Neural progenitor cell (in vitro differentiated cells): ENCODE results near the gene CTXND1. TPM values are rescaled to one million over a fixed set of nuclear protein-coding genes. Genes with fewer than 3 reads are reported as not detected.

Source experiments
- DNase-seq: peaks from one replicate; pipeline ENCODE4 v3.0.0-alpha.2; 2016; ENCODE audit warnings: low spot score
- H2AFZ ChIP-seq: fragments of 200-600 bp; sonication (generic); replicated peaks from 2 replicates; pipeline ENCODE4 v1.6.1; 2016; ENCODE audit warnings: antibody characterized with exemption
- H3F3A ChIP-seq: fragments of 200-600 bp; sonication (generic); 2 replicates; pipeline ENCODE4 v1.6.1; 2016; ENCODE audit warnings: antibody characterized with exemption, low read depth
- H3K27ac ChIP-seq: fragments of 200-600 bp; sonication (generic); 2 replicates; pipeline ENCODE4 v1.5.1; 2016; ENCODE audit warnings: mild to moderate bottlenecking
- H3K27me3 ChIP-seq: fragments of 200-600 bp; sonication (generic); 2 replicates; pipeline ENCODE4 v1.6.1; 2016; ENCODE audit warnings: mild to moderate bottlenecking, moderate library complexity
- H3K36me3 ChIP-seq: fragments of 200-600 bp; sonication (generic); 2 replicates; pipeline ENCODE4 v1.5.1; 2016
- H3K4me1 ChIP-seq: fragments of 200-600 bp; sonication (generic); 2 replicates; pipeline ENCODE4 v1.6.1; 2016; ENCODE audit warnings: mixed run types
- H3K4me2 ChIP-seq: fragments of 200-600 bp; sonication (generic); 2 replicates; pipeline ENCODE4 v1.6.1; 2016
- H3K4me3 ChIP-seq: fragments of 200-600 bp; sonication (generic); 2 replicates; pipeline ENCODE4 v1.5.1; 2016
- H3K79me2 ChIP-seq: fragments of 200-600 bp; sonication (generic); 2 replicates; pipeline ENCODE4 v1.6.1; 2016; ENCODE audit warnings: low read depth
- H3K9ac ChIP-seq: fragments of 200-600 bp; sonication (generic); 2 replicates; pipeline ENCODE4 v1.6.1; 2016
- H3K9me3 ChIP-seq: fragments of 200-600 bp; sonication (generic); 2 replicates; pipeline ENCODE4 v1.5.1; 2016; ENCODE audit warnings: low read depth
- H4K20me1 ChIP-seq: fragments of 200-600 bp; sonication (generic); 2 replicates; pipeline ENCODE4 v1.6.1; 2016; ENCODE audit warnings: low read depth
- H3K27ac Mint-ChIP-seq: 3 replicates; pipeline ENCODE4 v1.8.0; 2021; ENCODE audit warnings: mixed read lengths
- H3K27me3 Mint-ChIP-seq: 2 replicates; pipeline ENCODE4 v1.8.0; 2022; ENCODE audit warnings: low read depth, mild to moderate bottlenecking, inconsistent platforms, moderate library complexity, mixed read lengths; ENCODE audit not compliant: insufficient read depth
- H3K36me3 Mint-ChIP-seq: 3 replicates; pipeline ENCODE4 v1.8.0; 2021; ENCODE audit warnings: mixed read lengths
- H3K4me1 Mint-ChIP-seq: 3 replicates; pipeline ENCODE4 v1.8.0; 2021; ENCODE audit warnings: mixed read lengths
- H3K4me3 Mint-ChIP-seq: 3 replicates; pipeline ENCODE4 v1.8.0; 2021; ENCODE audit warnings: mild to moderate bottlenecking, moderate library complexity, mixed read lengths
- H3K9me3 Mint-ChIP-seq: 3 replicates; pipeline ENCODE4 v1.8.0; 2020; ENCODE audit warnings: mixed read lengths
- EZH2 ChIP-seq: fragments of 200-600 bp; sonication (generic); IDR thresholded peaks from 2 replicates; pipeline ENCODE4 v1.6.1; 2017; ENCODE audit warnings: antibody characterized with exemption, mild to moderate bottlenecking, moderate library complexity
- EZH2phosphoT487 ChIP-seq: fragments of 200-600 bp; sonication (generic); IDR thresholded peaks from 2 replicates; pipeline ENCODE4 v1.6.1; 2017; ENCODE audit warnings: antibody characterized with exemption
- total RNA-seq: library from RNA; depleted of rRNA; stranded (reverse); fragments of >200 nt; gene quantifications from 2 replicates; pipeline ENCODE4 v1.2.3, GENCODE V29; 2015; ENCODE audit warnings: low replicate concordance
- TF ChIP-seq, protein P1 (sequence below): fragments of 200-600 bp; sonication (generic); IDR thresholded peaks from 2 replicates; pipeline ENCODE4 v1.5.1; 2017; ENCODE audit warnings: antibody characterized with exemption, mild to moderate bottlenecking

Gene CTXND1
- total RNA-seq, 1 donor from 2014 or later = not detected

GRCh38 chr15:80191198-80191597, 60.8 kb downstream of the CTXND1 start:
- H3F3A ChIP-seq = peaks cover 21% of the 10 kb centered on the region
- H3K27ac ChIP-seq = no peak overlapping the region
- Mint-ChIP-seq H3K4me3 (no peak overlapping the region), H3K9me3 (peaks cover 3% of the 10 kb centered on the region), H3K27ac (no peak overlapping the region), H3K36me3 (peaks cover 14% of the 10 kb centered on the region), H3K4me1 (peaks cover 20% of the 10 kb centered on the region), H3K27me3 (peaks cover 9% of the 10 kb centered on the region)
- H3K4me2 ChIP-seq = no peak overlapping the region
- no peaks in the 10 kb centered on the region for H3K79me2 ChIP-seq
- no peak overlapping the region for H2AFZ ChIP-seq
- H3K9ac ChIP-seq = no peak overlapping the region
- TF ChIP-seq EZH2phosphoT487 (no peak), EZH2 (no peak)
- TF ChIP-seq, protein P1, sequence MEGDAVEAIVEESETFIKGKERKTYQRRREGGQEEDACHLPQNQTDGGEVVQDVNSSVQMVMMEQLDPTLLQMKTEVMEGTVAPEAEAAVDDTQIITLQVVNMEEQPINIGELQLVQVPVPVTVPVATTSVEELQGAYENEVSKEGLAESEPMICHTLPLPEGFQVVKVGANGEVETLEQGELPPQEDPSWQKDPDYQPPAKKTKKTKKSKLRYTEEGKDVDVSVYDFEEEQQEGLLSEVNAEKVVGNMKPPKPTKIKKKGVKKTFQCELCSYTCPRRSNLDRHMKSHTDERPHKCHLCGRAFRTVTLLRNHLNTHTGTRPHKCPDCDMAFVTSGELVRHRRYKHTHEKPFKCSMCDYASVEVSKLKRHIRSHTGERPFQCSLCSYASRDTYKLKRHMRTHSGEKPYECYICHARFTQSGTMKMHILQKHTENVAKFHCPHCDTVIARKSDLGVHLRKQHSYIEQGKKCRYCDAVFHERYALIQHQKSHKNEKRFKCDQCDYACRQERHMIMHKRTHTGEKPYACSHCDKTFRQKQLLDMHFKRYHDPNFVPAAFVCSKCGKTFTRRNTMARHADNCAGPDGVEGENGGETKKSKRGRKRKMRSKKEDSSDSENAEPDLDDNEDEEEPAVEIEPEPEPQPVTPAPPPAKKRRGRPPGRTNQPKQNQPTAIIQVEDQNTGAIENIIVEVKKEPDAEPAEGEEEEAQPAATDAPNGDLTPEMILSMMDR = no peak
- H3K27me3 ChIP-seq = no peaks in the 10 kb centered on the region
- no peaks in the 10 kb centered on the region for H3K36me3 ChIP-seq
- no peak for DNase-seq
- H4K20me1 ChIP-seq = no peaks in the 10 kb centered on the region
- no peak overlapping the region for H3K4me3 ChIP-seq
- peaks cover 20% of the 10 kb centered on the region for H3K4me1 ChIP-seq
- no peaks in the 10 kb centered on the region for H3K9me3 ChIP-seq

DNA sequence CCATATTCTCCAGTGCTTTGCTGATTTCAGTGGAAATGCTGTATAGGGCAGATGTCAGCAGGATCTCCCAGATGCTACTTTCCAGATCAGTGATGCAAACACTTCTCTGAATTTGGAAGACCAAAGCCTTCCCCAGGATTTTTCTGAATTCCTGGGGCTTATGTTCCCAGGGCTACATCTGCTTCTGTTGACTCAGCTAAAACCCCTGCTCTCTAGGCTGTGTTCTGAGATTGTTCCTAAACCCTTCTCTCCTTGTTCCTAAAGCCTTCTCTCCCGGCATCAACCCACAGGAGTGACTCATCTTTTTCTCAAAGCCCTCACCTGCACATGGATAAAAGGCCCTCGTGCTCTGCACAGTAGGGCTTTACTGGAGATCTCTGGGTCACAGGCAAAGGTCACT, 63.8 kb downstream of the CTXND1 start:
- peak; percentile 55 for DNase-seq
- Histone ChIP-seq H3K27me3 (no peaks in the 10 kb centered on the region), H3K4me3 (no peak overlapping the region), H3K79me2 (no peaks in the 10 kb centered on the region), H2AFZ (no peak overlapping the region), H3K27ac (peak overlapping the region; percentile 79), H4K20me1 (no peaks in the 10 kb centered on the region), H3K36me3 (no peaks in the 10 kb centered on the region), H3K9ac (no peak overlapping the region), H3F3A (peaks cover 21% of the 10 kb centered on the region), H3K9me3 (no peaks in the 10 kb centered on the region), H3K4me1 (peaks cover 14% of the 10 kb centered on the region), H3K4me2 (peak overlapping the region; percentile 46)
- Mint-ChIP-seq H3K4me3 (no peak overlapping the region), H3K36me3 (peaks cover 20% of the 10 kb centered on the region), H3K27me3 (peaks cover 8% of the 10 kb centered on the region), H3K4me1 (peaks cover 30% of the 10 kb centered on the region), H3K9me3 (peaks cover 3% of the 10 kb centered on the region), H3K27ac (peak overlapping the region; percentile 53)
- TF ChIP-seq EZH2phosphoT487 (no peak), EZH2 (no peak)
- TF ChIP-seq, protein P1 = no peak

- TF ChIP-seq, protein P1 = no peak
- H4K20me1 ChIP-seq = no peaks in the 10 kb centered on the region
- H3K4me1 ChIP-seq = peaks cover 11% of the 10 kb centered on the region
- Mint-ChIP-seq H3K9me3 (peaks cover 3% of the 10 kb centered on the region), H3K4me3 (no peak overlapping the region), H3K27me3 (peaks cover 6% of the 10 kb centered on the region), H3K4me1 (peaks cover 30% of the 10 kb centered on the region), H3K36me3 (peaks cover 24% of the 10 kb centered on the region), H3K27ac (no peak overlapping the region)
- no peak overlapping the region for H3K9ac ChIP-seq
- no peaks in the 10 kb centered on the region for H3K79me2 ChIP-seq
- H3K4me2 ChIP-seq = no peak overlapping the region
- H3K27me3 ChIP-seq = no peaks in the 10 kb centered on the region
- H3K36me3 ChIP-seq = no peaks in the 10 kb centered on the region
- no peak overlapping the region for H3K27ac ChIP-seq
- no peaks in the 10 kb centered on the region for H3K9me3 ChIP-seq
- H3K4me3 ChIP-seq = no peak overlapping the region
- H3F3A ChIP-seq = peaks cover 21% of the 10 kb centered on the region
- no peak for DNase-seq
- no peak overlapping the region for H2AFZ ChIP-seq
Measured at GRCh38 chr15:80186597-80186996, 65.4 kb downstream of the CTXND1 start.
